GM12891 (cell line): ENCODE measurements around the gene TCERG1L.

Experiments
- POLR2A ChIP-seq: IDR thresholded peaks from 2 replicates; pipeline ENCODE4 v1.6.1; 2011; ENCODE audit warnings: low read depth, low read length, control low read depth
- POLR2AphosphoS5 ChIP-seq: IDR thresholded peaks from 2 replicates; pipeline ENCODE4 v1.6.1; 2011; ENCODE audit warnings: low read depth, low read length, control low read depth
- POU2F2 ChIP-seq: IDR thresholded peaks from 2 replicates; pipeline ENCODE4 v1.6.1; 2011; ENCODE audit warnings: low read depth, mild to moderate bottlenecking, control low read depth, low read length, moderate library complexity

GRCh38 chr10:131090761-131091661 is 220.5 kb downstream of the TCERG1L start:
- no peak for TF ChIP-seq POLR2A
- TF ChIP-seq POU2F2 = no peak
- no peak for TF ChIP-seq POLR2AphosphoS5
